OCI-LY1 (cell line): ENCODE results near the gene AMBRA1.

ENCODE experiments used
- CTCF ChIP-seq: fragments of 200-600 bp; sonication (generic), shearing (Covaris generic); IDR thresholded peaks from 2 replicates; pipeline ENCODE4 v1.5.1; 2017; ENCODE audit warnings: mild to moderate bottlenecking, antibody characterized with exemption, low read length, moderate library complexity, mixed read lengths
- EZH2 ChIP-seq: fragments of 200-600 bp; sonication (generic), shearing (Covaris generic); IDR thresholded peaks from 2 replicates; pipeline ENCODE4 v1.8.0; 2017; ENCODE audit warnings: borderline replicate concordance, mixed run types, mild to moderate bottlenecking, antibody characterized with exemption, low read length, moderate library complexity, mixed read lengths

- TF ChIP-seq CTCF: no peak
- TF ChIP-seq EZH2: no peak
These were observed 38.7 kb upstream of the AMBRA1 start for GRCh38 chr11:46632502-46632901.
